ENCODE results near the gene GCLM. TPM values are rescaled to one million over a fixed set of nuclear protein-coding genes. Genes with fewer than 3 reads are reported as not detected.
A peak's percentile ranks its signal among the peaks of the same experiment; 100 is the strongest.

The GCLM gene
- total and polyA plus RNA-seq, 9 of the 15 experiments (the other 6 are each of a cell fraction or from before 2014, with no cell fraction given) = 9.3 to 71.6 (median 24.5) TPM

DNA sequence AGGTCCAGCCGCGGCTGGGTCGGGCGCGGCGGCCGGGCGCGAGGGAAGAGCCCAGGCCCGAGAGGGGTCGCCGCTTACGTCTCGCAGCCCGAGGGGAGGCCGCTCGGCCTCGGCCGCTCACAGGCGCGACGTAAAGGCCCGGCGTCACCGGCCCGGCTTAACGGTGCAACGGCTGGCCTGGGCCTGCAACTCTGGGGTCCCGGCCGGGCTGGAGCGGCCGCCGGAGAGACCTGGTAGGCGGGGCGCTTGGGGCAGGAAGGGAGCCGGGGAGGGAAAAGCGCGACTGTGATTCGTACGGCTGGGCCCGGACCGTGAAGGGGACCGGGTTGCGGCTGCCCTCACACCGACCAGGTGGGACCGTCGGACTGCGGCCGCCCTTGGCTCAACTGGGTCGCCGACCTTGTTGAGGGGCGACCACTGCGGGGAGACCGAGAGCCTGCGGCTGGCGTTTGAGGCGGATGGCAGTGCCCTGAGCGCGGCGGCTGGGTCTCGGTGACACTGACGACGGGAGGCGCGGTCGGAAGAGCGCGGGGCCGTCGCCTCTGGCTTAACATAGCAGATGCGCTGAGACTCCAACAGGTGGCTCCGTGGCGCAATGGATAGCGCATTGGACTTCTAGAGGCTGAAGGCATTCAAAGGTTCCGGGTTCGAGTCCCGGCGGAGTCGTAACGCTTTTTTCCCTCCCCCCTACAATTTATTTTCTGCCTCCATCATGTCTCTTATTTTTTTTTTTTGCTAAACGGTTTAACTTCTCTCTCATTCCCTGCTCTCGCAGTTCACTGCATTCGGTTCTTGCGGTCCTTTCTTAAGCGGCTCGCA, 62.0 kb downstream of the GCLM start (continued):
- TF ChIP-seq YBX1 (IDR thresholded peaks at IDR 0.05) (no peak), HCFC1 (IDR thresholded peaks at IDR 0.05; ENCODE audit: low read depth, low read length) (peak; percentile 49), ZNF764 (CRISPR knock-in tag; IDR thresholded peaks at IDR 0.05; ENCODE audit: low read depth) (no peak), EP300 (IDR thresholded peaks at IDR 0.05; ENCODE audit: low read length) (peak; percentile 67), POLR2AphosphoS5 (IDR thresholded peaks at IDR 0.05; ENCODE audit: control insufficient read depth, insufficient read depth, low read depth, low read length) (no peak), HDAC1 (IDR thresholded peaks at IDR 0.05) (peak; percentile 63 to 88; a peak in 3 of 4 replicates), RCOR1 (IDR thresholded peaks at IDR 0.05; ENCODE audit: borderline replicate concordance in 1 of 2, low read depth in 2 of 2, low read length in 2 of 2) (peak; percentile 33 to 67), FOXM1 (IDR thresholded peaks at IDR 0.05; ENCODE audit: low read depth) (no peak), FOXM1 (CRISPR knock-in tag; IDR thresholded peaks at IDR 0.05; ENCODE audit: low read depth) (no peak), ZNF696 (CRISPR knock-in tag; conservative IDR thresholded peaks at IDR 0.05) (no peak)

Measured in K562 (cell line).